PFSK-1 (cell line): ENCODE data around the gene OR52M1.

Experiments
- FOXP2 ChIP-seq: optimal IDR thresholded peaks from 2 replicates; pipeline ENCODE3; 2011; ENCODE audit warnings: borderline replicate concordance, control low read depth, inconsistent platforms; ENCODE audit not compliant: insufficient read depth; ENCODE audit errors: extremely low read length, extremely low read depth
- POLR2AphosphoS5 ChIP-seq: IDR thresholded peaks from 2 replicates; pipeline ENCODE4 v1.6.1; 2012; ENCODE audit warnings: low read depth, mild to moderate bottlenecking, control low read depth, low read length, moderate library complexity
- SIN3A ChIP-seq: IDR thresholded peaks from 2 replicates; pipeline ENCODE4 v1.6.1; 2012; ENCODE audit warnings: mild to moderate bottlenecking, low read length, moderate library complexity, borderline replicate concordance; ENCODE audit not compliant: insufficient read depth
- TAF1 ChIP-seq: IDR thresholded peaks from 2 replicates; pipeline ENCODE4 v1.6.1; 2012; ENCODE audit warnings: low read length, control low read depth, borderline replicate concordance; ENCODE audit not compliant: insufficient read depth
- TF ChIP-seq, protein P1 (sequence below), 2 experiments: IDR thresholded peaks; 2 replicates each; pipeline versions ENCODE4 v1.6.1 to v1.8.0; 2011 to 2012; ENCODE audit warnings: low read depth in 2 of 2, low read length in 2 of 2, control low read depth in 1 of 2, inconsistent platforms in 1 of 2, mild to moderate bottlenecking in 1 of 2, moderate library complexity in 1 of 2; ENCODE audit not compliant: insufficient read depth in 1 of 2

OR52M1 gene

DNA sequence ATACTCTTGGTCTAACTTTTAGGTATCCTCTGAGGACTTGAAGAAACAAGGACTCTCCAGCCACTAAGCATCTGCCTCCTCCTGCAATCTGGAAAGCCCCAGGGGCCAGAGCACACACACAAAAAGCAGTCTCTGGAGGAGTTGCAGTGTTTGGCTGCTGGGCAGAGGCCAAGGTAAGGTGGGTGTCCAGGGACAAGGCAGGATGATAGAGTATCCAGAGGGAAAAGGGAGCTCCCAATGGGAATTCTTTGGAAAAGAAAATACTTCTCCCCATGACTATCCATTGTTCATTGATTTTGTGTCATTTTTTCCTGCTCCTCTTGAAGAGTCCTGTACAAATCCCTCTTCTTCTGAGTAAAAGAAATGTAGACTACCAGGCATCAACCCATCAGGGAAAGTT is 36.5 kb downstream of the OR52M1 start, which contains the start of gene OR52I2:
Gene OR52I2, plus strand, starts transcription at position 301 of the 400 bp plus-strand sequence.
- no peak for TF ChIP-seq TAF1
- TF ChIP-seq SIN3A, result no peak
- TF ChIP-seq FOXP2, result no peak
- TF ChIP-seq, protein P1, sequence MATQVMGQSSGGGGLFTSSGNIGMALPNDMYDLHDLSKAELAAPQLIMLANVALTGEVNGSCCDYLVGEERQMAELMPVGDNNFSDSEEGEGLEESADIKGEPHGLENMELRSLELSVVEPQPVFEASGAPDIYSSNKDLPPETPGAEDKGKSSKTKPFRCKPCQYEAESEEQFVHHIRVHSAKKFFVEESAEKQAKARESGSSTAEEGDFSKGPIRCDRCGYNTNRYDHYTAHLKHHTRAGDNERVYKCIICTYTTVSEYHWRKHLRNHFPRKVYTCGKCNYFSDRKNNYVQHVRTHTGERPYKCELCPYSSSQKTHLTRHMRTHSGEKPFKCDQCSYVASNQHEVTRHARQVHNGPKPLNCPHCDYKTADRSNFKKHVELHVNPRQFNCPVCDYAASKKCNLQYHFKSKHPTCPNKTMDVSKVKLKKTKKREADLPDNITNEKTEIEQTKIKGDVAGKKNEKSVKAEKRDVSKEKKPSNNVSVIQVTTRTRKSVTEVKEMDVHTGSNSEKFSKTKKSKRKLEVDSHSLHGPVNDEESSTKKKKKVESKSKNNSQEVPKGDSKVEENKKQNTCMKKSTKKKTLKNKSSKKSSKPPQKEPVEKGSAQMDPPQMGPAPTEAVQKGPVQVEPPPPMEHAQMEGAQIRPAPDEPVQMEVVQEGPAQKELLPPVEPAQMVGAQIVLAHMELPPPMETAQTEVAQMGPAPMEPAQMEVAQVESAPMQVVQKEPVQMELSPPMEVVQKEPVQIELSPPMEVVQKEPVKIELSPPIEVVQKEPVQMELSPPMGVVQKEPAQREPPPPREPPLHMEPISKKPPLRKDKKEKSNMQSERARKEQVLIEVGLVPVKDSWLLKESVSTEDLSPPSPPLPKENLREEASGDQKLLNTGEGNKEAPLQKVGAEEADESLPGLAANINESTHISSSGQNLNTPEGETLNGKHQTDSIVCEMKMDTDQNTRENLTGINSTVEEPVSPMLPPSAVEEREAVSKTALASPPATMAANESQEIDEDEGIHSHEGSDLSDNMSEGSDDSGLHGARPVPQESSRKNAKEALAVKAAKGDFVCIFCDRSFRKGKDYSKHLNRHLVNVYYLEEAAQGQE (IDR thresholded peaks at IDR 0.05; ENCODE audit: insufficient read depth in 1 of 2, low read depth in 2 of 2, low read length in 2 of 2), result no peak
- no peak for TF ChIP-seq POLR2AphosphoS5

DNA sequence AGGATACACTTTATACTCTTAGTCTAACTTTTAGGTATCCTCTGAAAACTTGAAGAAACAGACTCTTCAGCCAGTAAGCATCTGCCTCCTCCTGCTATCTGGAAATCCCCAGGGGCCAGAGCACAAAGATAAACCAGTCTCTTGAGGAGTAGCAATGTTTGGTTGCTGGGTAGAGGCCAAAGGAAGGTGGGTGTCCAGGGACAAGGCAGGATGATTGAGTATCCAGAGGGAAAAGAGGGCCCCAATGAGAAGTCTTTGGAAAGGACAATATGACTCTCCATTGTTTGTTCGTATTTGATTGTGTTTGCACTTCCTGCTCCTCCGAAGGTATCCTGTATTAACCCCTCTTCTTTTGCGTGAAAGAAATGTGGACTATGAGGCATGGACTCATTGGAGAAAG is 44.0 kb downstream of the OR52M1 start:
- no peak for TF ChIP-seq FOXP2
- TF ChIP-seq POLR2AphosphoS5, result no peak
- no peak for TF ChIP-seq SIN3A
- TF ChIP-seq, protein P1 (IDR thresholded peaks at IDR 0.05; ENCODE audit: insufficient read depth in 1 of 2, low read depth in 2 of 2, low read length in 2 of 2), result no peak
- TF ChIP-seq TAF1, result no peak

GRCh38 chr11:4593739-4594138 is 48.7 kb downstream of the OR52M1 start, which contains the start of gene OR52I1:
OR52I1 (plus strand) TSS chr11:4594039; CDS start chr11:4594039, 0 bp downstream.
- no peak for TF ChIP-seq SIN3A
- no peak for TF ChIP-seq POLR2AphosphoS5
- TF ChIP-seq, protein P1 (IDR thresholded peaks at IDR 0.05; ENCODE audit: insufficient read depth in 1 of 2, low read depth in 2 of 2, low read length in 2 of 2), result no peak
- no peak for TF ChIP-seq FOXP2
- TF ChIP-seq TAF1, result no peak
